ENCODE results near the gene DQX1.

GRCh38 chr2:74512744-74513604 is 13.1 kb downstream of the DQX1 start:
- TF ChIP-seq ZBTB21 (CRISPR knock-in tag; IDR thresholded peaks at IDR 0.05; ENCODE audit: borderline replicate concordance) (no peak), CTCF (IDR thresholded peaks at IDR 0.05) (no peak), CREB1 (CRISPR knock-in tag; IDR thresholded peaks at IDR 0.05) (no peak), USF2 (CRISPR knock-in tag; IDR thresholded peaks at IDR 0.05) (no peak; the same call in 1 of the 2 replicates), PRDM15 (CRISPR knock-in tag; IDR thresholded peaks at IDR 0.05) (no peak), ZNF671 (CRISPR knock-in tag; IDR thresholded peaks at IDR 0.05) (no peak), AFF4 (CRISPR knock-in tag; IDR thresholded peaks at IDR 0.05; ENCODE audit: borderline replicate concordance) (no peak), GABPB1 (CRISPR knock-in tag; IDR thresholded peaks at IDR 0.05) (no peak), NR3C1 (CRISPR knock-in tag; conservative IDR thresholded peaks at IDR 0.05; ENCODE audit: low read depth) (no peak)

Data from WTC11 (cell line).